PC-9 (cell line): ENCODE measurements around the gene LDHAL6B. TPM values are rescaled to one million over a fixed set of nuclear protein-coding genes. Genes with fewer than 3 reads are reported as not detected.
A peak's percentile ranks its signal among the peaks of the same experiment; 100 is the strongest.

Source experiments
- BruUV-seq: library from RNA; stranded (reverse); fragments of 400-500 nt; replicated peaks from 2 replicates; lab custom pipeline; 2021; lab: Mats Ljungman, UMichigan
- CTCF ChIA-PET: fragments of 300-600 bp; sonication (Branson Sonifier 250); formaldehyde crosslinking; loops from one replicate; lab custom pipeline; 2022; ENCODE audit warnings: antibody characterized with exemption; lab: Charles Lee
- POLR2A ChIA-PET: fragments of 300-600 bp; sonication (Branson Sonifier 250); formaldehyde crosslinking; loops from one replicate; lab custom pipeline; 2022; ENCODE audit warnings: antibody characterized with exemption; ENCODE audit not compliant: unreplicated experiment; lab: Charles Lee
- DNase-seq, 2 experiments: peaks; one replicate each; pipeline versions ENCODE4 v3.0.0 to v3.0.0-alpha.2; 2015 to 2022; ENCODE audit warnings: mixed read lengths in 1 of 2
- H2AFZ ChIP-seq: fragments of 200-600 bp; sonication (generic); 2 replicates; pipeline ENCODE4 v1.8.1; 2017; ENCODE audit warnings: antibody characterized with exemption
- H3F3A ChIP-seq: fragments of 200-600 bp; sonication (generic); 2 replicates; pipeline ENCODE4 v1.8.1; 2017; ENCODE audit warnings: antibody characterized with exemption, mild to moderate bottlenecking, low read depth; ENCODE audit not compliant: insufficient read depth
- H3K27ac ChIP-seq: fragments of 200-600 bp; sonication (generic); 2 replicates; pipeline ENCODE4 v1.6.1; 2016; ENCODE audit warnings: mixed run types
- H3K27me3 ChIP-seq: fragments of 200-600 bp; sonication (generic); 2 replicates; pipeline ENCODE4 v1.6.1; 2016; ENCODE audit warnings: low read depth, mixed run types; ENCODE audit not compliant: insufficient read depth
- H3K36me3 ChIP-seq: fragments of 200-600 bp; sonication (generic); 2 replicates; pipeline ENCODE4 v1.6.1; 2016; ENCODE audit warnings: low read depth, mixed run types
- H3K4me1 ChIP-seq: fragments of 200-600 bp; sonication (generic); replicated peaks from 2 replicates; pipeline ENCODE4 v1.6.1; 2016; ENCODE audit warnings: mixed run types; ENCODE audit not compliant: insufficient read depth
- H3K4me2 ChIP-seq: fragments of 200-600 bp; sonication (generic); 2 replicates; pipeline ENCODE4 v1.6.1; 2017; ENCODE audit warnings: mixed run types
- H3K4me3 ChIP-seq: fragments of 200-600 bp; sonication (generic); 2 replicates; pipeline ENCODE4 v1.6.1; 2016; ENCODE audit warnings: mixed run types
- H3K79me2 ChIP-seq: fragments of 200-600 bp; sonication (generic); 2 replicates; pipeline ENCODE4 v1.6.1; 2017; ENCODE audit warnings: low read depth, mixed run types
- H3K9me2 ChIP-seq: fragments of 200-600 bp; sonication (generic); 2 replicates; pipeline ENCODE4 v1.8.1; 2017; ENCODE audit warnings: mild to moderate bottlenecking; ENCODE audit not compliant: insufficient read depth
- H3K9me3 ChIP-seq: fragments of 200-600 bp; sonication (generic); 2 replicates; pipeline ENCODE4 v1.8.1; 2016; ENCODE audit warnings: low read depth; ENCODE audit not compliant: insufficient read depth
- H4K20me1 ChIP-seq: fragments of 200-600 bp; sonication (generic); 2 replicates; pipeline ENCODE4 v1.8.1; 2017; ENCODE audit not compliant: insufficient read depth
- EZH2 ChIP-seq: fragments of 200-600 bp; sonication (generic); IDR thresholded peaks from 2 replicates; pipeline ENCODE4 v1.8.0; 2017; ENCODE audit warnings: antibody characterized with exemption, low read depth
- intact Hi-C: fragments of 100-400 bp; cut with micrococcal nuclease; formaldehyde crosslinking; loops from one replicate; pipeline ENCODE4 v1.10.0; 2022; ENCODE audit not compliant: unreplicated experiment
- total RNA-seq: library from RNA; stranded (reverse); gene quantifications from 2 replicates; pipeline ENCODE4 v1.2.3, GENCODE V29; 2021
- TF ChIP-seq, protein P1 (sequence below): fragments of 200-600 bp; sonication (generic); conservative IDR thresholded peaks from 2 replicates; pipeline ENCODE4 v1.6.1; 2017; ENCODE audit warnings: mixed run types, antibody characterized with exemption, mild to moderate bottlenecking, moderate library complexity

Gene LDHAL6B
- total RNA-seq, 1 experiment from 2014 or later: not detected

DNA sequence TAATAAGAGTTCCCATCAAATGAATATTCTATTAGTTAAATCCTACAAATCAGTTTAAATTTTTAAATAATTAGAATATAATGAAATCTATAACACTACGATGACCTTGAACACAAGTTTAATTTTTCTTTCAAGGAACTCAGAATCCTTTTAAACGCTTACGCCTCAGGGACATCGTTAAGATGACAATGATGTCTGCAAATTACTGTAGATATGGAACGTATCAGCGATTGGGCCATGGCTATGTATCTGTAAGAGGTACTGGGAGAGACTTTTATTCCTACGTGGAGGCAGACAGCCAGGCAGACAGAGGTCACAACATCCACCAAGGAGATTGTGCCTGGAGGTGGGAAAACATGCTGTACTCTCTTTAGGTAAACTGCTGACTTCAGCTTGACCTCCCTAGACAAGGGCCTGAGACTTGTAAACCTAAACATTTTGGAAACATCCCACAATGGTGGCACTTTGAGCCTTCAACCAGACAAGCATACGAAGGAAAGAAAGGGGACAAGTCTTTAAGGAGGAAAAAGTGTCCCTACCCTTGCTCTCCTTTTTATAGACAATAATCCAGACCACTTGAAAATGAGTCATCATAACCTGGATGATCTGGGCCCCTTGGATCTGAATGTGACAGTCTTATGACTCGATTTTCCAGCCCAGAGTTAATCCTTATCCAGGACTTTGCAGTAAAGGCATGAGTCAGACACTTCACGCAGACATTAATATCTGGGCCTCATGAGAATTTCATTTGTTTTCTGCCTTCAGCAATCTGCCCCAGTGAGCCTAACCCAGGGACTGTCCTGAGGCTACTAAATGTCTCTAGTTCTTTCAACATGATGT, 6.8 kb upstream of the LDHAL6B start:
- Histone ChIP-seq H3K4me1 (peaks cover 14% of the 10 kb centered on the region), H3K36me3 (peaks cover 25% of the 10 kb centered on the region; the same call in 1 of the 2 replicates), H2AFZ (no peak overlapping the region), H3K27me3 (no peaks in the 10 kb centered on the region), H3F3A (peaks cover 6% of the 10 kb centered on the region), H3K4me3 (no peak overlapping the region), H3K79me2 (no peaks in the 10 kb centered on the region), H3K4me2 (peak overlapping the region; percentile 27), H3K9me2 (no peaks in the 10 kb centered on the region), H4K20me1 (no peaks in the 10 kb centered on the region), H3K27ac (peak overlapping the region; percentile 74), H3K9me3 (no peaks in the 10 kb centered on the region)
- intact Hi-C loops: no loop called here
- peak in 1 of 2 experiments; percentile 70 for DNase-seq
- ChIA-PET POLR2A (interaction anchor here (0.7 kb wide), 1 partner anchor 181 kb away, joined by 7 read pairs; no protein-coding TSS in a partner anchor), CTCF (no interaction called here)
- BruUV-seq: no TSS peak
- TF ChIP-seq EZH2: no peak
- TF ChIP-seq, protein P1, sequence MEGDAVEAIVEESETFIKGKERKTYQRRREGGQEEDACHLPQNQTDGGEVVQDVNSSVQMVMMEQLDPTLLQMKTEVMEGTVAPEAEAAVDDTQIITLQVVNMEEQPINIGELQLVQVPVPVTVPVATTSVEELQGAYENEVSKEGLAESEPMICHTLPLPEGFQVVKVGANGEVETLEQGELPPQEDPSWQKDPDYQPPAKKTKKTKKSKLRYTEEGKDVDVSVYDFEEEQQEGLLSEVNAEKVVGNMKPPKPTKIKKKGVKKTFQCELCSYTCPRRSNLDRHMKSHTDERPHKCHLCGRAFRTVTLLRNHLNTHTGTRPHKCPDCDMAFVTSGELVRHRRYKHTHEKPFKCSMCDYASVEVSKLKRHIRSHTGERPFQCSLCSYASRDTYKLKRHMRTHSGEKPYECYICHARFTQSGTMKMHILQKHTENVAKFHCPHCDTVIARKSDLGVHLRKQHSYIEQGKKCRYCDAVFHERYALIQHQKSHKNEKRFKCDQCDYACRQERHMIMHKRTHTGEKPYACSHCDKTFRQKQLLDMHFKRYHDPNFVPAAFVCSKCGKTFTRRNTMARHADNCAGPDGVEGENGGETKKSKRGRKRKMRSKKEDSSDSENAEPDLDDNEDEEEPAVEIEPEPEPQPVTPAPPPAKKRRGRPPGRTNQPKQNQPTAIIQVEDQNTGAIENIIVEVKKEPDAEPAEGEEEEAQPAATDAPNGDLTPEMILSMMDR: no peak

DNA sequence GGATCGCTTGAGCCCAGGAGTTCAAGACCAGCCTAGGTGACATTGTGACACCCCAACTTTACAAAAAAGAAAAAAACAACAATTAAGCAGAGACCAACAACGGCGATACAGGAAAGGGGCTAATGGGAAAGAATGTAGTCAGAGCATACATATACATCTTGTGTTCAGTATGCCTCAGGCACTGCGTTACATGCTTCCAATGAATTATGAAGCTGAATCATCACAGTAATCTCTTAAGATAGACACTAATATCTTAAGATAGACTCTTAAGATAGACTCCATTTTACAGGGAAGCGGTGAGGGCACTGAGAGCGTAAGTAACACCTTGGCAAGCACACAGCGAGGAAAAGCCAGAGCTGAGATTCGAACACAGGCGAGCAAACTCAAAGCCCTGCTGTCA, 6.1 kb upstream of the LDHAL6B start:
- no peaks in the 10 kb centered on the region for H3K9me2 ChIP-seq
- peaks cover 14% of the 10 kb centered on the region for H3K4me1 ChIP-seq
- peaks cover 31% of the 10 kb centered on the region; the same call in 1 of the 2 replicates for H3K36me3 ChIP-seq
- CTCF ChIA-PET: interaction anchor here (0.7 kb wide), 1 partner anchor 26 kb away, joined by 4 read pairs; no protein-coding TSS in a partner anchor
- no peak overlapping the region for H2AFZ ChIP-seq
- H3K27me3 ChIP-seq: no peaks in the 10 kb centered on the region
- H3K4me2 ChIP-seq: peak overlapping the region; percentile 27; the same call in 1 of the 2 replicates
- POLR2A ChIA-PET: interaction anchor here (0.7 kb wide), 1 partner anchor 180 kb away, joined by 7 read pairs; no protein-coding TSS in a partner anchor
- peaks cover 6% of the 10 kb centered on the region for H3F3A ChIP-seq
- no peaks in the 10 kb centered on the region for H4K20me1 ChIP-seq
- intact Hi-C loops: no loop called here
- no peaks in the 10 kb centered on the region for H3K79me2 ChIP-seq
- no peak overlapping the region for H3K4me3 ChIP-seq
- DNase-seq: peak in 1 of 2 experiments; percentile 42
- H3K9me3 ChIP-seq: no peaks in the 10 kb centered on the region
- no TSS peak for BruUV-seq
- TF ChIP-seq, protein P1: no peak
- TF ChIP-seq EZH2: no peak
- H3K27ac ChIP-seq: peak overlapping the region; percentile 74

DNA sequence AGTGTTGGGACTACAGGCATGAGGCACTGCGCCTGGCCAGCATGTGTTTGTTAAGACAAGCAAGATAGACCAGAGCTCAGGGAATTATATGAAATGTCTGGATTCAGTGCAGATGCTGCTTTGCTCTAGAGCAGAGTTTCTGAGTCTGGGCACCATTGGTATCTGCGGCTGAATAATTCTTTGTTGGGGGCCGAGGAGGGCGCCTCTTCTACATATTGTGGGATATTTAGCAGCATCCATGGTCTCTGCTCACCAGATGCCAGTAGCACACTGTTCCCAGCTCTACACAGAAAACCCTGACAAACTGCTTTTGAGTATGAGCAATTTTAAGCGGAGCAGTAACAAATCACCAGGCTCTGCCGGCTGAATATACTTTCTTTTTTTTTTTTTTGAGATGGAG, 3.6 kb upstream of the LDHAL6B start:
- intact Hi-C loops: no loop called here
- Histone ChIP-seq H3K9me2 (no peaks in the 10 kb centered on the region), H3F3A (peaks cover 6% of the 10 kb centered on the region), H3K27me3 (no peaks in the 10 kb centered on the region), H3K9me3 (no peaks in the 10 kb centered on the region), H3K4me1 (peaks cover 14% of the 10 kb centered on the region), H3K4me3 (no peak overlapping the region), H3K79me2 (no peaks in the 10 kb centered on the region), H3K4me2 (no peak overlapping the region), H4K20me1 (no peaks in the 10 kb centered on the region), H3K27ac (no peak overlapping the region), H3K36me3 (peaks cover 37% of the 10 kb centered on the region), H2AFZ (no peak overlapping the region)
- no peak for DNase-seq
- ChIA-PET POLR2A (no interaction called here), CTCF (no interaction called here)
- TF ChIP-seq EZH2: no peak
- TF ChIP-seq, protein P1: no peak
- BruUV-seq: no TSS peak
